Immature natural killer cell (primary cell): Measurements from ENCODE around the gene ITGA1. TPM values are rescaled to one million over a fixed set of nuclear protein-coding genes. Genes with fewer than 3 reads are reported as not detected.

Experiments used
- DNase-seq, 3 donors: peaks; one replicate each; pipeline ENCODE4 v3.0.0; 2022; ENCODE audit warnings: mixed read lengths in 1 of 3
- H3K27ac Mint-ChIP-seq, 6 donors: one replicate each; pipeline ENCODE4 v1.8.0; 2020; ENCODE audit warnings: mixed read lengths in 6 of 6, mild to moderate bottlenecking in 5 of 6, inconsistent platforms in 4 of 6, moderate library complexity in 3 of 6
- H3K27me3 Mint-ChIP-seq, 3 donors: one replicate each; pipeline ENCODE4 v1.8.0; 2020 to 2021; ENCODE audit warnings: low read depth in 3 of 3, mild to moderate bottlenecking in 3 of 3, mixed read lengths in 3 of 3, moderate library complexity in 3 of 3, inconsistent platforms in 1 of 3
- H3K36me3 Mint-ChIP-seq, 3 donors: one replicate each; pipeline ENCODE4 v1.8.0; 2020; ENCODE audit warnings: mixed read lengths in 3 of 3, inconsistent platforms in 2 of 3, mild to moderate bottlenecking in 2 of 3
- H3K4me1 Mint-ChIP-seq, 2 donors: one replicate each; pipeline ENCODE4 v1.8.0; 2020; ENCODE audit warnings: inconsistent platforms in 2 of 2, mild to moderate bottlenecking in 2 of 2, mixed read lengths in 2 of 2, moderate library complexity in 1 of 2
- H3K4me3 Mint-ChIP-seq, 5 donors: one replicate each; pipeline ENCODE4 v1.8.0; 2020; ENCODE audit warnings: mild to moderate bottlenecking in 5 of 5, mixed read lengths in 5 of 5, inconsistent platforms in 3 of 5, moderate library complexity in 3 of 5
- H3K9me3 Mint-ChIP-seq, 6 donors: one replicate each; pipeline ENCODE4 v1.8.0; 2020; ENCODE audit warnings: mild to moderate bottlenecking in 6 of 6, mixed read lengths in 6 of 6, inconsistent platforms in 4 of 6, moderate library complexity in 3 of 6
- polyA plus RNA-seq, 3 donors: library from polyadenylated mRNA; unstranded; fragments of 300-500 nt; fragmentation: Illumina TruSeq; gene quantifications; one replicate each; pipeline ENCODE4 v1.2.3, GENCODE V29; 2021

The ITGA1 gene
- polyA plus RNA-seq, 3 donors from 2014 or later = 7.3 TPM; not detected in 2

DNA sequence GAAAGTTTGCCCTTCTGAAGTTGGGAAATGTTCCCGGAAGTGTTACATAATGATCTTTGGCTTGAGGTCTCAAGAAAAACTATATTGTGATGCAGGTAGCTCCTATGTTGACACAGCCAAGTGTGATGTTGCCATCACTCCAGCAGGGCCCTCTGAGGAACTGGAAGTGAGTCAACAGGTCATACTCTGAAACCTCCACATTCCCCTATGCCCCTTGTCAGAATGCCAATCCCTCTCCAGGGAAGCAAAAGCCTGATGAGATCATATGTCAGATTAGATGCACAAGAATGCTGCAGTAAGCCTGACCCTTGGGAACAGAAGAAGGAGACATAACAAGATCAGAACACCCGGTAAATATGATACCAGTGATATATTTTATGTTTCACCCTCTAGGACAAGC, 134.7 kb downstream of the ITGA1 start:
- Mint-ChIP-seq H3K9me3 (no peaks in the 10 kb centered on the region), H3K27me3 (peaks cover 0 to 2% (median under 1%) of the 10 kb centered on the region in 3 donors), H3K27ac (no peak overlapping the region), H3K4me1 (no peaks in the 10 kb centered on the region), H3K4me3 (no peak overlapping the region), H3K36me3 (peaks cover 0 to 14% (median 0%) of the 10 kb centered on the region in 3 donors)
- no peak for DNase-seq

DNA sequence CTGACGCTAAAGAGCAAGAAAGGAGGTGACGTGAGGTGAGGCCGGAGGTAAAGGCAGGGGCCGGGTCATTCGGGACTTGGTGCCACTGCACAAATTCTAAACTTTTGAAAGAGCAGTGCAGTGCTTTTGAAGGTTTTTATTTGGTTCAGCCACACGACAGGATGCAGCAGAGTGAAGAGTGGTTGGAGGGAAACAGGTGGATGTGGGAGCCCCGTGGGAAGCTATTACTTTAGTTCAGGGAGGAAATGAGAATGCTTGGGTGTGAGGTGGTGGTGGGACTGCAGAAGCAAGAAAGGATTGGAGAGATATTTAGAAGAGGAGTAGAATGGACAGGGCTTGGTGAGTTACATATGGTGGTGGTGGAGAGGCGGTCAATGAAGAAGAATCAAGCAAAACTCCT, 136.7 kb downstream of the ITGA1 start:
- Mint-ChIP-seq H3K27ac (no peak overlapping the region), H3K36me3 (peaks cover 0 to 14% (median 0%) of the 10 kb centered on the region in 3 donors), H3K9me3 (no peaks in the 10 kb centered on the region), H3K4me3 (no peak overlapping the region), H3K27me3 (peaks cover 0 to 3% (median 2%) of the 10 kb centered on the region in 3 donors), H3K4me1 (no peaks in the 10 kb centered on the region)
- no peak for DNase-seq

DNA sequence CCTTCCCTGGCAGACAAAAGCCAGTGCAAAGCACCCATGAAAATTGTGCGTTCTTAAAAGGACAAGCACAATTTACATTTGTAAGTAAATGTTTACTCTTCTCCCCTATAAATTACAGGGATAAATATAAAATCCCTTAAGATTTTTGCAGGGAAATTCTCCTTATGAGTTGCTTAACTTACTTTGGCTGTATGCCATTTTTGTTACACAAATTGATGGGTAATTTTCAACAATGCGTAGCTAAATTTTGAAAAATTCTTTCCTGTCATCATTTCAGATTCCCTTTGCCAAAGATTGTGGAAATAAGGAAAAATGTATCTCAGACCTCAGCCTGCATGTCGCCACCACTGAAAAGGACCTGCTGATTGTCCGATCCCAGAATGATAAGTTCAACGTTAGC, 137.3 kb downstream of the ITGA1 start:
- Mint-ChIP-seq H3K27me3 (peaks cover 0 to 3% (median 2%) of the 10 kb centered on the region in 3 donors), H3K4me3 (no peak overlapping the region), H3K36me3 (peaks cover 0 to 14% (median 0%) of the 10 kb centered on the region in 3 donors), H3K9me3 (no peaks in the 10 kb centered on the region), H3K27ac (no peak overlapping the region), H3K4me1 (no peaks in the 10 kb centered on the region)
- DNase-seq = no peak

DNA sequence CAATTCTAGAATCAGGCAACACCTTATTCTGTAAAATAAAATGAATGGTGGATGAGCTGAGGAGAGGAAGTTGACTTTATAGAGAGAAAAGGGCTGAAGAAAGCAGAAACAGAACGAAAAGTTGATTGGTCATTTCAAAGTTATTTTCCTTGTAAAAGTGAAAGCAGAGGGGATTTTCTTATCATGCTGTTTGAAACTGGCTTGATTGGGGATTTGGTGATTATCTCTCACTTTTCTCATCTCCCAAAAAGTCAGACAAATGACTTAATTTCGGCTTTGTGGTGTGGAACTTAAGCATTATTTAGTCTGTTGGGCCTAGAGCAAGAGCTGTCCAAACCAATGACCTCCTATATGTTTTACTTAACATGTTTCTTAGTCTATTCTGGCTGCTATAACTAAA, 141.0 kb downstream of the ITGA1 start:
- peaks cover 0 to 10% (median 0%) of the 10 kb centered on the region in 3 donors for H3K36me3 Mint-ChIP-seq
- no peak overlapping the region for H3K4me3 Mint-ChIP-seq
- no peak overlapping the region for H3K27ac Mint-ChIP-seq
- no peaks in the 10 kb centered on the region for H3K9me3 Mint-ChIP-seq
- DNase-seq = no peak
- no peaks in the 10 kb centered on the region for H3K4me1 Mint-ChIP-seq
- H3K27me3 Mint-ChIP-seq = peaks cover 0 to 3% (median 2%) of the 10 kb centered on the region in 3 donors

DNA sequence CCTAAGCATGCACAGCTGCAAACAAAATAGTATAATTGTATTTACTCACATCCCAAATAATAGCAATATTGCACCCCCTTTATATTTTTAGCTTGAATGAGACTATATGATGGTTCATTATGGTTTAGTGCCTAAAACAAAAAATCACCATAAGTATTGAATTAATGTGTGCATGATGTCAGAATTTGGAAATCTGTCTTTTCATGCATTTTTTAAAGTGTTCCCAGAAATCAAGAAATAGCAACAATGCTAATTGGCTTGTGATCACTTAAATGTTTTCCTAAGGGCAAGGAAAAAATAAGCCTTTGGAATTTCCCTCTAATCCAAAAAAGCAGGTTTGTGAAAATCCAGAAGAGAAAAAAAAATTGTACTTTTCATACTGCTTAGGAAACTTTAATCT, 150.5 kb downstream of the ITGA1 start:
- no peak overlapping the region for H3K27ac Mint-ChIP-seq
- H3K9me3 Mint-ChIP-seq = peaks cover 0 to 1% (median 0%) of the 10 kb centered on the region in 6 donors

DNA sequence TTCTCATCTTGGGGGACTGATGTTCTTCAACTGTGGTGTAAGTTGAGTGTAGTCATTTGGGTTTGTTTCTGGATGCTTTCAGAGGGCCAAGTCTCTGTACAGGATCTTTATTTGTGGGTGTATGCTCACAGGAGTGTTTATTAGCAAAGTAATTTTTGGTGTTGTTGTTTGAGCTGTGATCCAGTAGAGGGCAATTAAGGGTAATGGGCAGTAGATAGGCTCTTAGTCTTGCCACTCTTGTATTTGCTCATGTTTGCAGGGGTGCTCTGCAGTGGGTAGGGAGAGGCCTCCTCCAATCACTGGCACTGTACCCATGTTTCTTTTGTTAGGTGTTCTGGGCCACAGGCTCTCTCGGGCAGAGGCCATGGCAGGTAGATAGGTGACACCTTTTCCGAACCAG, 155.6 kb downstream of the ITGA1 start:
- Mint-ChIP-seq H3K27ac (peak overlapping the region in 1 of 6 donors; percentile 8), H3K36me3 (no peaks in the 10 kb centered on the region)

More for the DNA sequence above, 150.5 kb downstream of the ITGA1 start:
- Mint-ChIP-seq H3K4me3 (no peak overlapping the region), H3K36me3 (no peaks in the 10 kb centered on the region), H3K4me1 (no peaks in the 10 kb centered on the region), H3K27me3 (no peaks in the 10 kb centered on the region)
- DNase-seq = no peak

DNA sequence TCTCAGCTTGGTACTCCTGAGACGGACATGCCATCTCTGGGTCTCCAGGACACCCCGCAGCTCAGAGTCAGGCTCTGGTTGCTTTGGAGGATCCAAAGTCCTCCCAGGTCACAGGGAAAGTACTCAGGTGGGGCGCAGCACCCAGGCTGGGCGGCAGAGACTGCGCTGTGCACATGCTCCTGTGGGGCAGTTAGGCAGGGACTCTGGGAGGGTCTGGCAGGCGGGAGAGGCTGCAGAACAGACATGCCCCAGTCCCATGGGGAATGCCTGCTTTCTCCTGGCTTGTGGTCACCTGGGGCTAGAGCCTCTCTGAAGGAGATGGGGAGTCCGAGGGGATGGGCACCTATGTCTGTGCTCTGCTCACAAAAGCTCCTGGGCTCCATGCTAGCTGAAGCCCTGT, 156.1 kb downstream of the ITGA1 start:
- Mint-ChIP-seq H3K27ac (no peak overlapping the region), H3K4me3 (no peak overlapping the region), H3K27me3 (no peaks in the 10 kb centered on the region), H3K36me3 (no peaks in the 10 kb centered on the region), H3K9me3 (no peaks in the 10 kb centered on the region), H3K4me1 (peaks cover 7 to 23% of the 10 kb centered on the region in 2 donors)
- no peak for DNase-seq

More for the DNA sequence above, 155.6 kb downstream of the ITGA1 start:
- H3K4me3 Mint-ChIP-seq = no peak overlapping the region
- H3K9me3 Mint-ChIP-seq = no peaks in the 10 kb centered on the region
- DNase-seq = no peak
- H3K27me3 Mint-ChIP-seq = no peaks in the 10 kb centered on the region
- H3K4me1 Mint-ChIP-seq = peaks cover 2 to 18% of the 10 kb centered on the region in 2 donors

DNA sequence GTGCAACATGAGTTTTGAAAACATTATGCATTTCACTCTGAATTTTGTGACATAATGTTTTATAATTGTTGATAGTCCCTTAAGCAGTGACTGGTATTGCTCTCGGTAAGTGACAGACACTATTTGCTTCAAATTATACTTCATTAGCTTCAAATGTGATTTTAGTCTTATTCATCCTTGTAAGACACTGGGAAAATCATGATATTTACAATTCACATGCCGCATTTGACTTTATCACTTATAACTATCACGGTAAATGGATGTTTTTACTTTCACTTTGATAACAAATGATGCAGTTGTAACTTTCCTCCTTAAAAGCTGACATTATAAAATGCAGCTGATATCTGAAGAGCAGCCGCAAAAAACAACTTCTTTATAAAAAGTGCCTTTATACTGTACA, 157.3 kb downstream of the ITGA1 start:
- Mint-ChIP-seq H3K4me3 (peak overlapping the region; percentile 75 to 87 (median 80)), H3K9me3 (no peaks in the 10 kb centered on the region), H3K27me3 (peaks cover 0 to 2% (median 0%) of the 10 kb centered on the region in 3 donors), H3K36me3 (no peaks in the 10 kb centered on the region), H3K27ac (peak overlapping the region in 4 of 6 donors; percentile 7 to 82 (median 66)), H3K4me1 (peaks cover 7 to 25% of the 10 kb centered on the region in 2 donors)
- DNase-seq = no peak

DNA sequence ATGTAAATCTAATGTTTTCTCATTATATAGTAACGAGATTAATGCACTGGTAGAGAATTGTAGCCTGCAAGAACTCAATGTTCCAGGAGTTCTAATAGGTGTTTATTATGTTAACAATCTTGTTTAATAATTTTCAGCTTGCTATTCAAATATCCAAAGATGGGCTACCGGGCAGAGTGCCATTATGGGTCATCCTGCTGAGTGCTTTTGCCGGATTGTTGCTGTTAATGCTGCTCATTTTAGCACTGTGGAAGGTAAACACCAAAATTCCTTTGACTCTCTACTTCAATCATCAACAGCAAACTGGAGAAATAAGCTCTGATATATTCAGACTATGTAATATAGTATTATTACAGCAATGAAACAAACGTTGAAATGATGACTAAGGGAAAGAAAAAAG, 159.5 kb downstream of the ITGA1 start:
- H3K27me3 Mint-ChIP-seq = peaks cover 0 to 2% (median 0%) of the 10 kb centered on the region in 3 donors
- DNase-seq = no peak
- H3K4me1 Mint-ChIP-seq = peaks cover 7 to 25% of the 10 kb centered on the region in 2 donors
- no peaks in the 10 kb centered on the region for H3K9me3 Mint-ChIP-seq
- no peak overlapping the region for H3K27ac Mint-ChIP-seq
- no peaks in the 10 kb centered on the region for H3K36me3 Mint-ChIP-seq
- H3K4me3 Mint-ChIP-seq = no peak overlapping the region

DNA sequence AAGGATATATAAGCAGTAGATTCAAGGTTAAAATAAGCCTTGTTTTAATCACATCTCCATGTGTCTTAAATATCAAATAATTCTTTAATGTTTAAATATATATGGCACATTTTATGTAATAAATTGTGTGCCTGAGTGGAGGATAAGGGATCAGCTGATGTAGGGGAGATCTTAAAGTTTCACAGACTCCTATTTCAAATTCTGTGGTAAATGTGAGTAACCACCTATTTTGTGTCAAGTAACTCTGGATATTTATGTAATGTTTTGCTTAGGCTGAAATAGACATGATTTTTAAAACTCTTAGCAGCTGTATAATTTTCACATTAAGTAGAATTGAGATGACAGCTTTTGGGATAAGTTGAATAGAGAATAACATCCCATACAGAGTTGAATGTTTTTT, 160.1 kb downstream of the ITGA1 start:
- peaks cover 0 to 2% (median 0%) of the 10 kb centered on the region in 3 donors for H3K27me3 Mint-ChIP-seq

DNA sequence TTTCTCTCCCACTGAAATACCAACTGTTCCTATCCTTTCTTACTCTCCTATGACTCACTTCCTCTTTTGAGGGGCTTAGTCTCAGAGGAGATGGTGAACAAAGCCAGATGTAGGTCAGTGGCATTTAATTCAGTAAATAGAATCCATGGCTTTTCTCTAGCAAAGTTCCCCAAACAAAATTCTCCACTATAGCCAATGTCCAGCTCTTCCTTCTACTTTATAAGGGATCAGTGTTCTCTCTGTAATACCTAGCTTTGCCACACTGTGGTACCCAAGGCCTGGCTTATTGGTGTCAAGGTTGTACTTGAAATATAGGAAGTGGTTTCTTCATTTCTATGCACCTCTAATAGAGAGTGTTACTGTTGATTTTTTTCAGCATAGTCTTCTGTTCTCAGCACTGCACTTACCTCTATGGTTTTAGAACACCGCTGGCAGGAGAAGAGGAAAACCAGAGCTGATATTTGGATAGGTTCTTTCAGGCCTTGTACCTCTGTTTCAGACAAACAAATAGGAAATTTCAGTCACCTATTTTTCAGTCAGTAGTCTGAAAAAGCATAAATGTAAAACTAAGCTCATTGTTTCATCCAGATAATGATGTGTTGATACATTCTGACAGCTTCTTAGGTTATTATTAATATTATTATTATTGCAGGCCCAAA, 160.8 kb downstream of the ITGA1 start:
- DNase-seq = peak; percentile 40 to 59 (median 56)
- H3K4me1 Mint-ChIP-seq = peaks cover 7 to 25% of the 10 kb centered on the region in 2 donors
- peaks cover 0 to 2% (median 0%) of the 10 kb centered on the region in 3 donors for H3K27me3 Mint-ChIP-seq
- H3K4me3 Mint-ChIP-seq = no peak overlapping the region
- H3K27ac Mint-ChIP-seq = peak overlapping the region in 2 of 6 donors; percentile 10 to 77
- no peaks in the 10 kb centered on the region for H3K36me3 Mint-ChIP-seq
- H3K9me3 Mint-ChIP-seq = no peaks in the 10 kb centered on the region

More for the DNA sequence above, 160.1 kb downstream of the ITGA1 start:
- Mint-ChIP-seq H3K4me3 (no peak overlapping the region), H3K9me3 (no peaks in the 10 kb centered on the region), H3K36me3 (no peaks in the 10 kb centered on the region), H3K4me1 (peaks cover 7 to 25% of the 10 kb centered on the region in 2 donors), H3K27ac (no peak overlapping the region)
- no peak for DNase-seq

DNA sequence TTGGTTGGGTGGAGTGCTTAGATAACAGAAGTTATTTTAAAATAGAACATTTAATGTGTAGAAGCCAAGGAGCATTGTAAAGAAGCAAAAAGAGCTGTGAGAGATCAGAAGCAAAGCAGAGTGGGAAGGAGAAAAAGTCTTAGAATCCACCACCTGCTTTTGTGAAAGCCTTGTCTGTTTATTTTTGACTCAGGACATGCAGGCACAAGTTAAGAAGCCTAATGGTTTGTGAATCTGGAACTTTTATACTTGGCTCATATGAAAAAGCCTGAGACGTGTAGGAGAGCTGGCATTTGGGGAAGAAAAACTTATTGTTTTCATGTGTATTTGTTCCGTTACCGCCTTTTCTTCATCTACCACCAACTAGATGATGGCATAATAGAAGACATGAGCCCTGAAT, 163.0 kb downstream of the ITGA1 start:
- H3K9me3 Mint-ChIP-seq = no peaks in the 10 kb centered on the region
- no peak overlapping the region for H3K27ac Mint-ChIP-seq
- peaks cover 0 to 2% (median 0%) of the 10 kb centered on the region in 3 donors for H3K27me3 Mint-ChIP-seq
- H3K4me3 Mint-ChIP-seq = no peak overlapping the region
- no peak for DNase-seq
- H3K36me3 Mint-ChIP-seq = no peaks in the 10 kb centered on the region
- peaks cover 6 to 12% of the 10 kb centered on the region in 2 donors for H3K4me1 Mint-ChIP-seq

DNA sequence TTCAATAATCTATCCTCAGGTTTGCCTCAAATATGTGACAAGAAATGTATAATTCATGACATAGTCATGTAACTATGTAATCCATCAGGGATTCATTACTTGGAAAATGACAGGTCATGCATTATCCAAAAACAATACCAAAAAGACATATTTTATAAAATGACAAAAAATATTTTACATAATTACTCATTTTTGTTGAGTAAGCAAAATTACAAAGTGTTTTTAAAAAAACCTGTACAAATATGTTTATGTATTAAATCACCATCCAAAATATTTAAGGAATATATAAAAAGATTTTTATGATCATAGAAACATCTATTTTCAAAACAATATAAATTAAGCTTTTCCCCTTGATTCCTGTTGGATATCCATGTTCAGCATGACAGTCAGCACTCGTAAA, 164.8 kb downstream of the ITGA1 start:
- Mint-ChIP-seq H3K4me1 (peaks cover 6 to 11% of the 10 kb centered on the region in 2 donors), H3K36me3 (no peaks in the 10 kb centered on the region), H3K9me3 (no peaks in the 10 kb centered on the region), H3K27me3 (peaks cover 0 to 2% (median 0%) of the 10 kb centered on the region in 3 donors), H3K27ac (no peak overlapping the region), H3K4me3 (no peak overlapping the region)
- DNase-seq = no peak

DNA sequence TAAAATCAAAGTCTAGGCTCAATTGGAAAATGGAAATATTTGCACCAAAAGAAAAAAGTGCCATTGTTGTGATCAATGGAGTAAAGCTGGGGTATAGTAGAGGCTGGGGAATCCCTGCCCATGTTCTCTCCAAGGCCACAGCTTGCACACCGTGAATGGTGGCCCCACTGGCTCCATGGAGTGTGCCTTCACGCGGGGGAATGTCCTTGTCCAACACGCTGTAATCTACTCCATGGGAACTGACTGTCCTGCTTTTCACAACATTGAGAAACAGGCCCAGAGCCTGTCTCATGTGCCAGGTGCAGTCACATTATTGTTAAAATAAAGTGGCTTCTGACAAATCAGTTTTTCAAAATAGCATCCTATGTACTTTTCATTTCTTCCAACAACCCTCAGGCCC, 168.3 kb downstream of the ITGA1 start:
- Mint-ChIP-seq H3K27me3 (peaks cover 0 to 1% (median 0%) of the 10 kb centered on the region in 3 donors), H3K9me3 (no peaks in the 10 kb centered on the region), H3K27ac (no peak overlapping the region)

More for the DNA sequence above, 168.3 kb downstream of the ITGA1 start:
- Mint-ChIP-seq H3K36me3 (no peaks in the 10 kb centered on the region), H3K4me3 (no peak overlapping the region), H3K4me1 (no peaks in the 10 kb centered on the region)
- DNase-seq = no peak
